Neural crest cell (in vitro differentiated cells): ENCODE data around the gene GRM4. TPM values are rescaled to one million over a fixed set of nuclear protein-coding genes. Genes with fewer than 3 reads are reported as not detected.

Experiments used
- DNase-seq: peaks from one replicate; pipeline ENCODE4 v3.0.0; 2021; ENCODE audit warnings: low read depth, mixed read lengths, low spot score
- H3K27ac Mint-ChIP-seq: one replicate; pipeline ENCODE4 v1.8.0; 2021; ENCODE audit warnings: mild to moderate bottlenecking, mixed read lengths; ENCODE audit not compliant: unreplicated experiment
- H3K27me3 Mint-ChIP-seq: 2 replicates; pipeline ENCODE4 v1.8.0; 2021; ENCODE audit warnings: low read depth, mild to moderate bottlenecking, mixed read lengths
- H3K36me3 Mint-ChIP-seq: 2 replicates; pipeline ENCODE4 v1.8.0; 2021; ENCODE audit warnings: low read depth, mild to moderate bottlenecking, mixed read lengths
- H3K4me1 Mint-ChIP-seq: 2 replicates; pipeline ENCODE4 v1.8.0; 2021; ENCODE audit warnings: mixed read lengths
- H3K4me3 Mint-ChIP-seq: one replicate; pipeline ENCODE4 v1.8.0; 2021; ENCODE audit warnings: mild to moderate bottlenecking, mixed read lengths
- H3K9me3 Mint-ChIP-seq: 2 replicates; pipeline ENCODE4 v1.8.0; 2021; ENCODE audit warnings: mixed read lengths
- CTCF ChIP-seq: fragments of 200-600 bp; sonication (generic); conservative IDR thresholded peaks from 2 replicates; pipeline ENCODE4 v1.5.0; 2021; ENCODE audit warnings: antibody characterized with exemption, mild to moderate bottlenecking
- total RNA-seq: library from RNA; stranded (reverse); gene quantifications from 2 replicates; pipeline ENCODE4 v1.2.1, GENCODE V29; 2021

The GRM4 gene
- total RNA-seq, 1 donor from 2014 or later: not detected

- no peak overlapping the region for H3K27ac Mint-ChIP-seq
- DNase-seq: no peak
- H3K27me3 Mint-ChIP-seq: peaks cover 19% of the 10 kb centered on the region
- peaks cover 3% of the 10 kb centered on the region for H3K4me1 Mint-ChIP-seq
- no peak for TF ChIP-seq CTCF
- H3K36me3 Mint-ChIP-seq: no peaks in the 10 kb centered on the region
- H3K9me3 Mint-ChIP-seq: no peaks in the 10 kb centered on the region
- H3K4me3 Mint-ChIP-seq: no peak overlapping the region
Measured at GRCh38 chr6:34128045-34128444, 17.8 kb downstream of the GRM4 start.

GRCh38 chr6:34126419-34126818 lies 19.5 kb downstream of the GRM4 start:
- no peaks in the 10 kb centered on the region for H3K9me3 Mint-ChIP-seq
- H3K36me3 Mint-ChIP-seq: no peaks in the 10 kb centered on the region
- H3K27me3 Mint-ChIP-seq: peaks cover 12% of the 10 kb centered on the region
- H3K4me1 Mint-ChIP-seq: no peaks in the 10 kb centered on the region
- no peak overlapping the region for H3K4me3 Mint-ChIP-seq
- H3K27ac Mint-ChIP-seq: no peak overlapping the region
- DNase-seq: no peak
- no peak for TF ChIP-seq CTCF

GRCh38 chr6:34125939-34126338 lies 19.9 kb downstream of the GRM4 start:
- Mint-ChIP-seq H3K4me3 (no peak overlapping the region), H3K36me3 (no peaks in the 10 kb centered on the region), H3K27ac (no peak overlapping the region), H3K4me1 (no peaks in the 10 kb centered on the region), H3K27me3 (peaks cover 8% of the 10 kb centered on the region), H3K9me3 (no peaks in the 10 kb centered on the region)
- DNase-seq: no peak
- TF ChIP-seq CTCF: no peak

- no peaks in the 10 kb centered on the region for H3K4me1 Mint-ChIP-seq
Measured at GRCh38 chr6:34120953-34121675, 24.8 kb downstream of the GRM4 start.

GRCh38 chr6:34115915-34116314 lies 30.0 kb downstream of the GRM4 start:
- Mint-ChIP-seq H3K27me3 (peaks cover 57% of the 10 kb centered on the region), H3K9me3 (no peaks in the 10 kb centered on the region), H3K36me3 (no peaks in the 10 kb centered on the region), H3K4me3 (no peak overlapping the region), H3K27ac (no peak overlapping the region), H3K4me1 (no peaks in the 10 kb centered on the region)
- no peak for DNase-seq
- TF ChIP-seq CTCF: no peak

More at GRCh38 chr6:34120953-34121675, 24.8 kb downstream of the GRM4 start:
- DNase-seq: no peak
- no peaks in the 10 kb centered on the region for H3K9me3 Mint-ChIP-seq
- no peak overlapping the region for H3K27ac Mint-ChIP-seq
- no peak overlapping the region for H3K4me3 Mint-ChIP-seq
- no peaks in the 10 kb centered on the region for H3K36me3 Mint-ChIP-seq
- peaks cover 10% of the 10 kb centered on the region for H3K27me3 Mint-ChIP-seq
- TF ChIP-seq CTCF: no peak
